Trophoblast cell (in vitro differentiated cells and primary cell): ENCODE measurements around the gene GPR132.
A peak's percentile ranks its signal among the peaks of the same experiment; 100 is the strongest.

Experiments
- DNase-seq, 2 donors: peaks; one replicate each; pipeline ENCODE4 v3.0.0-alpha.2; 2016
- H2AFZ ChIP-seq: 2 replicates; pipeline ENCODE4 v1.6.1; 2013; ENCODE audit warnings: low read length, moderate library complexity, mild to moderate bottlenecking; ENCODE audit not compliant: insufficient read depth, poor library complexity
- H2AK5ac ChIP-seq: 2 replicates; pipeline ENCODE4 v1.6.1; 2013; ENCODE audit warnings: mild to moderate bottlenecking, low read length
- H2BK120ac ChIP-seq: 2 replicates; pipeline ENCODE4 v1.6.1; 2013; ENCODE audit warnings: low read length, mild to moderate bottlenecking, moderate library complexity; ENCODE audit not compliant: insufficient read depth, poor library complexity
- H2BK12ac ChIP-seq: 2 replicates; pipeline ENCODE4 v1.6.1; 2013; ENCODE audit warnings: mild to moderate bottlenecking, low read length, moderate library complexity
- H2BK5ac ChIP-seq: 2 replicates; pipeline ENCODE4 v1.6.1; 2013; ENCODE audit warnings: low read length, low read depth, moderate library complexity, mild to moderate bottlenecking; ENCODE audit not compliant: poor library complexity
- H3K14ac ChIP-seq: 2 replicates; pipeline ENCODE4 v1.6.1; 2013; ENCODE audit warnings: mild to moderate bottlenecking, low read length
- H3K18ac ChIP-seq: 2 replicates; pipeline ENCODE4 v1.6.1; 2013; ENCODE audit warnings: mild to moderate bottlenecking, low read length
- H3K23ac ChIP-seq: 2 replicates; pipeline ENCODE4 v1.6.1; 2013; ENCODE audit warnings: low read length
- H3K27ac ChIP-seq: 2 replicates; pipeline ENCODE4 v1.5.1; 2013; ENCODE audit warnings: low read depth, mild to moderate bottlenecking, inconsistent platforms, low read length, moderate library complexity
- H3K27me3 ChIP-seq: 2 replicates; pipeline ENCODE4 v1.6.1; 2013; ENCODE audit warnings: inconsistent platforms, mild to moderate bottlenecking, low read length, moderate library complexity; ENCODE audit not compliant: insufficient read depth
- H3K36me3 ChIP-seq, 2 experiments: 1 replicate in 1 of 2; 2 replicates in 1 of 2; pipeline ENCODE4 v1.6.1; 2013; ENCODE audit warnings: low read length in 2 of 2, mild to moderate bottlenecking in 2 of 2, moderate library complexity in 1 of 2; ENCODE audit not compliant: insufficient read depth in 2 of 2, control insufficient read depth in 1 of 2
- H3K4ac ChIP-seq: 2 replicates; pipeline ENCODE4 v1.6.1; 2013; ENCODE audit warnings: low read depth, mild to moderate bottlenecking, low read length, moderate library complexity
- H3K4me1 ChIP-seq, 2 experiments: 1 replicate in 1 of 2; 2 replicates in 1 of 2; pipeline ENCODE4 v1.6.1; 2013; ENCODE audit warnings: low read length in 2 of 2, mild to moderate bottlenecking in 2 of 2, moderate library complexity in 1 of 2; ENCODE audit not compliant: insufficient read depth in 2 of 2, control insufficient read depth in 1 of 2
- H3K4me2 ChIP-seq: 2 replicates; pipeline ENCODE4 v1.6.1; 2013; ENCODE audit warnings: inconsistent platforms, mild to moderate bottlenecking, low read length, moderate library complexity
- H3K4me3 ChIP-seq: 2 replicates; pipeline ENCODE4 v1.5.1; 2013; ENCODE audit warnings: mild to moderate bottlenecking, low read depth, low read length, inconsistent platforms
- H3K79me1 ChIP-seq: one replicate; pipeline ENCODE4 v1.6.1; 2013; ENCODE audit warnings: low read length
- H3K79me2 ChIP-seq: 2 replicates; pipeline ENCODE4 v1.6.1; 2013; ENCODE audit warnings: low read length, mild to moderate bottlenecking; ENCODE audit not compliant: control insufficient read depth, insufficient read depth, poor library complexity
- H3K9ac ChIP-seq: 2 replicates; pipeline ENCODE4 v1.6.1; 2013; ENCODE audit warnings: mild to moderate bottlenecking, low read length
- H3K9me3 ChIP-seq: 2 replicates; pipeline ENCODE4 v1.6.1; 2013; ENCODE audit warnings: low read depth, mild to moderate bottlenecking, control low read depth, inconsistent platforms, low read length; ENCODE audit not compliant: insufficient read depth
- H4K12ac ChIP-seq: 2 replicates; pipeline ENCODE4 v1.6.1; 2013; ENCODE audit warnings: low read depth, mild to moderate bottlenecking, low read length, moderate library complexity
- H4K8ac ChIP-seq: 2 replicates; pipeline ENCODE4 v1.6.1; 2013; ENCODE audit warnings: low read depth, mild to moderate bottlenecking, low read length, moderate library complexity
- H4K91ac ChIP-seq: one replicate; pipeline ENCODE4 v1.6.1; 2013; ENCODE audit warnings: low read depth, mild to moderate bottlenecking, low read length, moderate library complexity
- WGBS: extraction: QIAGEN DNeasy Blood & Tissue Kit; methylation state at CpG from one replicate; pipeline ENCODE4 v1.1.7; 2013; ENCODE audit warnings: missing lambda C conversion rate; ENCODE audit not compliant: insufficient read length, insufficient coverage; ENCODE audit errors: extremely low coverage; 5-methylcytosine and 5-hydroxymethylcytosine counted together

Gene GPR132

DNA sequence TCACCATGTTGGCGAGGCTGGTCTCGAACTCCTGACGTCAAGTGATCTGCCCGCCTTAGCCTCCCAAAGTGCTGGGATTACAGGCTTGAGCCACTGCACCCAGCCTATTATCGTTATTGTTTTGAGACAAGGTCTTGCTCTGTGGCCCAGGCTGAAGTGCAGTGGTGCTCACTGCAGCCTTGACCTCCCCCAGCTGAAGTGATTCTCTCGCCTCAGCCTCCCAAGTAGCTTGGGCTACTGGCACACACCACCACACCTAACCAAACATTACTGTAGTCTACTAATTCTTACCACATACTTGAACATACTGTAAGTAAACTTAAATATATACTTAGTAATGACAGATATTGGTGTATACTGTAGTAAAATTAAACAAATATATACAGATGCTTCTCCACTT lies 39.8 kb downstream of the GPR132 start:
- Histone ChIP-seq H3K27ac (no peak overlapping the region), H2AFZ (no peak overlapping the region), H4K91ac (no peak overlapping the region), H4K12ac (no peak overlapping the region), H2BK5ac (no peak overlapping the region), H4K8ac (no peak overlapping the region), H2AK5ac (no peak overlapping the region), H2BK12ac (no peak overlapping the region), H3K9ac (no peak overlapping the region), H3K36me3 (no peaks in the 10 kb centered on the region), H3K27me3 (no peaks in the 10 kb centered on the region), H3K4me2 (no peak overlapping the region), H3K14ac (no peak overlapping the region), H3K4me3 (no peak overlapping the region), H3K79me1 (peaks cover 10% of the 10 kb centered on the region), H3K18ac (no peak overlapping the region), H3K4ac (no peak overlapping the region), H2BK120ac (no peak overlapping the region), H3K9me3 (no peaks in the 10 kb centered on the region), H3K79me2 (peaks cover 6% of the 10 kb centered on the region), H3K23ac (no peak overlapping the region), H3K4me1 (peaks cover 2 to 4% of the 10 kb centered on the region in 2 experiments)
- no peak for DNase-seq
- no CpG with 5 or more reads among the region's 6 CpGs for WGBS

DNA sequence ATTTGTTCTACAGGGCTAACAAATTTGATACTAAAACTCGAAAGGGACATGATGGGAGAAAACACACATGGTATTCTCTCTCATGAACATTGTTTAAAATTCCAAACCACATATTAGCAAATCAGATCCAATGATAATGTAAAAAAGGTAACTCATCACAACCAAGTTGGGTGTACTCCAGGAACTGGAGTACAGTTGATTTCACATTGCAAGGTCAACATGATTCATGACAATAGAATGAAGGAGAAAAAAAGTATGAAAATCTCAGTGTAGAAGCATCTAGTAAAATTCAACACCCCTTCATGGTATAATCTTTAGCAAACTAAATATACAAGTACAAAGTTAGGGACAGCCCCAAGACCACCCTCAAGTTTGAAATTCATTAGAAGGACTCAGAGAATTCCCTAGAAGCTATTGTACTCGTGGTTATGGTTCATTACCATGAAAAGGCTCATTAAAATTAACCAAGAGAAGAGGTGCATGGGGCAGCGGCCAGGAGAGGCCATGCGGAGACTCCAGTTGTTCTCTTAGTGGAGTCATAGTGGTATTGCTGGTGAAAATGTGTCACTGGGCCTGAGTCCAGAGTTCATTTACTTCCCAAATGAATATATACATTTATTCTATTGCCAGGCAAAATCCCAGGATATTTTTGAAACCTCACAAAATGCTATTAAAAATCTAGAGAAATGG lies 41.3 kb downstream of the GPR132 start:
- H4K91ac ChIP-seq, result no peak overlapping the region
- peaks cover 13% of the 10 kb centered on the region for H3K79me1 ChIP-seq
- H3K4ac ChIP-seq, result no peak overlapping the region
- H3K4me1 ChIP-seq, result peaks cover 8 to 13% of the 10 kb centered on the region in 2 experiments
- H3K14ac ChIP-seq, result no peak overlapping the region
- no peak overlapping the region for H3K9ac ChIP-seq
- peaks cover 2% of the 10 kb centered on the region for H3K9me3 ChIP-seq
- H2AFZ ChIP-seq, result no peak overlapping the region
- no peak overlapping the region for H3K4me3 ChIP-seq
- no peak overlapping the region for H4K8ac ChIP-seq
- no peak overlapping the region for H3K4me2 ChIP-seq
- H2BK120ac ChIP-seq, result no peak overlapping the region
- no peaks in the 10 kb centered on the region for H3K36me3 ChIP-seq
- H2BK12ac ChIP-seq, result no peak overlapping the region
- H3K27me3 ChIP-seq, result no peaks in the 10 kb centered on the region
- no CpG with 5 or more reads among the region's 4 CpGs for WGBS
- H3K27ac ChIP-seq, result no peak overlapping the region
- H3K18ac ChIP-seq, result no peak overlapping the region
- no peak overlapping the region for H4K12ac ChIP-seq
- no peak overlapping the region for H2BK5ac ChIP-seq
- H3K23ac ChIP-seq, result no peak overlapping the region
- H3K79me2 ChIP-seq, result peaks cover 19% of the 10 kb centered on the region
- peak in 1 of 2 donors; percentile 7 for DNase-seq
- H2AK5ac ChIP-seq, result no peak overlapping the region

DNA sequence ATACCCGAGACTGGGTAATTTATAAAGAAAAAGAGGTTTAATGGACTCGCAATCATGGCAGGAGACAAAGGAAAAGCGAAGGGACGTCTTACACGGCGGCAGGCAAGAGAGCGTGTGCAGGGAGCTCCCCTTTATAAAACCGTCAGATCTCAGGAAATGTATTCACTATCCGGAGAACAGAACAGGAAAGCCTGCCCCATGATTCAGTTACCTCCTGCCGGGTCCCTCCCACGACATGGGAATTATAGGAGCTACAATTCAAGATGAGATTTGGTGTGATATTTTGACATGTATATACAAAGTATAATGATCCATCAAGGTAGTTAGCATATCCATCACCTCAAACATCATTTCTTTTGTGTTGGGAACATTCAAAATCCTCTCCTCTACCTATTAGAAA lies 42.1 kb downstream of the GPR132 start:
- no peak overlapping the region for H3K4me3 ChIP-seq

DNA sequence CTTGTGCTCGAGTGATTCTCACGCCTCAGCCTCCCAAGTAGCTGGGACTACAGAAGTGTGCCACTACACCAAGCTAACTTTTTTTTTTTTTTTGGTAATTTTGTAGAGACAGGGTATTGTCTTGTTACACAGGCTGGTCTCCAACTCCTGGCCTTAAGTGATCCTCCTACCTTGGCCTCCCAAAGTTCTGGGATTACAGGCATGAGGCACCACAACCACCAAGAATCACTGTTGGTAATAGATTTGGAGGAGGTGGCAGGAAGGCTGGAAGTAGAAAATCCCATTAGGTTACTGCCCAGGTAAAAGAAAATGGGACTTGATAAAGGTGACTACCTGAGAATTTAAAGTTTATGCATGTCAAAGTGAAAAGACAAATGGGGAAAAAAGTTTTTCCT lies 43.0 kb downstream of the GPR132 start:
- Histone ChIP-seq H3K4me1 (peaks cover 13 to 17% of the 10 kb centered on the region in 2 experiments), H3K23ac (no peak overlapping the region), H3K27me3 (no peaks in the 10 kb centered on the region), H3K79me2 (peaks cover 24% of the 10 kb centered on the region), H3K79me1 (peaks cover 13% of the 10 kb centered on the region), H3K36me3 (no peaks in the 10 kb centered on the region), H2BK120ac (no peak overlapping the region), H4K8ac (no peak overlapping the region), H3K14ac (no peak overlapping the region), H3K4me3 (no peak overlapping the region), H3K9me3 (peaks cover 2% of the 10 kb centered on the region), H4K91ac (no peak overlapping the region), H3K18ac (no peak overlapping the region), H3K27ac (no peak overlapping the region), H3K4ac (no peak overlapping the region), H2BK12ac (no peak overlapping the region), H3K4me2 (peak overlapping the region; percentile 75), H2AFZ (no peak overlapping the region), H2BK5ac (no peak overlapping the region), H2AK5ac (no peak overlapping the region), H3K9ac (no peak overlapping the region), H4K12ac (peak overlapping the region; percentile 22)
- WGBS, result no CpG with 5 or more reads among the region's 2 CpGs
- DNase-seq, result no peak

More for the DNA sequence above, 42.1 kb downstream of the GPR132 start:
- no peak overlapping the region for H3K4ac ChIP-seq
- no CpG with 5 or more reads among the region's 11 CpGs for WGBS
- H2AFZ ChIP-seq, result no peak overlapping the region
- no peak overlapping the region for H2BK5ac ChIP-seq
- no peak for DNase-seq
- H3K79me1 ChIP-seq, result peaks cover 13% of the 10 kb centered on the region
- no peak overlapping the region for H4K91ac ChIP-seq
- no peak overlapping the region for H3K23ac ChIP-seq
- H3K4me1 ChIP-seq, result peaks cover 13 to 17% of the 10 kb centered on the region in 2 experiments
- no peak overlapping the region for H4K12ac ChIP-seq
- H3K27ac ChIP-seq, result no peak overlapping the region
- no peak overlapping the region for H3K9ac ChIP-seq
- H3K18ac ChIP-seq, result no peak overlapping the region
- peaks cover 24% of the 10 kb centered on the region for H3K79me2 ChIP-seq
- no peaks in the 10 kb centered on the region for H3K36me3 ChIP-seq
- no peak overlapping the region for H2AK5ac ChIP-seq
- H3K9me3 ChIP-seq, result peaks cover 2% of the 10 kb centered on the region
- H4K8ac ChIP-seq, result no peak overlapping the region
- H3K14ac ChIP-seq, result no peak overlapping the region
- no peak overlapping the region for H3K4me2 ChIP-seq
- H3K27me3 ChIP-seq, result no peaks in the 10 kb centered on the region
- H2BK12ac ChIP-seq, result no peak overlapping the region
- no peak overlapping the region for H2BK120ac ChIP-seq
